ENCODE measurements around the gene MSI2.
A peak's percentile ranks its signal among the peaks of the same experiment; 100 is the strongest.
"Not testable (repeated sequence)": the region's sequence is repeated elsewhere in the genome, so short reads cannot be mapped to it uniquely, and the experiment has no call there.

MSI2 gene

GRCh38 chr17:57619061-57619937, 363.0 kb downstream of the MSI2 start:
- no peak for DNase-seq (ENCODE audit: low spot score)

- DNase-seq (ENCODE audit: low spot score), result no peak
Observed at GRCh38 chr17:57620576-57620975, 364.3 kb downstream of the MSI2 start.

- not testable (repeated sequence) for DNase-seq (ENCODE audit: low spot score)
Observed at GRCh38 chr17:57621791-57622190, 365.5 kb downstream of the MSI2 start.

GRCh38 chr17:57622306-57622682, 366.0 kb downstream of the MSI2 start:
- DNase-seq (ENCODE audit: low spot score), result no peak

GRCh38 chr17:57622683-57623433, 366.5 kb downstream of the MSI2 start:
- DNase-seq (ENCODE audit: low spot score), result peak; percentile 88

- peak; percentile 17 for DNase-seq (ENCODE audit: low spot score)
Observed at GRCh38 chr17:57623620-57624019, 367.3 kb downstream of the MSI2 start.

- peak; percentile 90 for DNase-seq (ENCODE audit: low spot score)
Observed at GRCh38 chr17:57624386-57624785, 368.1 kb downstream of the MSI2 start.

- no peak for DNase-seq (ENCODE audit: low spot score)
Observed at GRCh38 chr17:57625511-57625910, 369.2 kb downstream of the MSI2 start.

- DNase-seq (ENCODE audit: low spot score), result no peak
Observed at GRCh38 chr17:57625957-57626356, 369.6 kb downstream of the MSI2 start.

- DNase-seq (ENCODE audit: low spot score), result no peak
Observed at GRCh38 chr17:57626520-57627210, 370.3 kb downstream of the MSI2 start.

- DNase-seq (ENCODE audit: low spot score), result no peak
Observed at GRCh38 chr17:57627591-57627990, 371.3 kb downstream of the MSI2 start.

GRCh38 chr17:57628421-57628820, 372.1 kb downstream of the MSI2 start:
- no peak for DNase-seq (ENCODE audit: low spot score)

- DNase-seq (ENCODE audit: low spot score), result no peak
Observed at GRCh38 chr17:57629470-57629869, 373.1 kb downstream of the MSI2 start.

GRCh38 chr17:57629886-57630285, 373.6 kb downstream of the MSI2 start:
- no peak for DNase-seq (ENCODE audit: low spot score)

GRCh38 chr17:57630736-57631135, 374.4 kb downstream of the MSI2 start:
- DNase-seq (ENCODE audit: low spot score), result no peak

GRCh38 chr17:57631871-57632270, 375.5 kb downstream of the MSI2 start:
- DNase-seq (ENCODE audit: low spot score), result no peak

- no peak for DNase-seq (ENCODE audit: low spot score)
Observed at GRCh38 chr17:57632294-57632693, 376.0 kb downstream of the MSI2 start.

GRCh38 chr17:57633236-57633635, 376.9 kb downstream of the MSI2 start:
- no peak for DNase-seq (ENCODE audit: low spot score)

- no peak for DNase-seq (ENCODE audit: low spot score)
Observed at GRCh38 chr17:57634713-57635465, 378.6 kb downstream of the MSI2 start.

- DNase-seq (ENCODE audit: low spot score), result no peak
Observed at GRCh38 chr17:57636274-57636673, 380.0 kb downstream of the MSI2 start.

GRCh38 chr17:57636985-57637665, 380.8 kb downstream of the MSI2 start:
- no peak for DNase-seq (ENCODE audit: low spot score)
